ENCODE measurements around the gene AGAP5. TPM values are rescaled to one million over a fixed set of nuclear protein-coding genes. Genes with fewer than 3 reads are reported as not detected.
A peak's percentile ranks its signal among the peaks of the same experiment; 100 is the strongest.

AGAP5 gene
- total and polyA plus RNA-seq, 9 of the 15 experiments (the other 6 are each of a cell fraction or from before 2014, with no cell fraction given) = 0.32 to 7.5 (median 5.3) TPM

GRCh38 chr10:73634421-73634820 lies 63.5 kb downstream of the AGAP5 start:
- no TSS peak for BruUV-seq (replicated peaks)
- CTCF ChIA-PET (ENCODE audit: low intra/inter-chr PET ratio) = no interaction called here
- TF ChIP-seq TSHZ1 (CRISPR knock-in tag; IDR thresholded peaks at IDR 0.05) (no peak), ZNF584 (CRISPR knock-in tag; IDR thresholded peaks at IDR 0.05; ENCODE audit: low read depth) (no peak), GTF2A2 (tag; IDR thresholded peaks at IDR 0.05) (no peak), CBFB (CRISPR knock-in tag; IDR thresholded peaks at IDR 0.05) (no peak), NONO (IDR thresholded peaks at IDR 0.05; ENCODE audit: low read depth in 2 of 2, low read length in 1 of 2) (no peak), ZZZ3 (IDR thresholded peaks at IDR 0.05) (no peak), SAP30 (IDR thresholded peaks at IDR 0.05; ENCODE audit: borderline replicate concordance, insufficient read depth, low read depth, low read length, poor library complexity, severe bottlenecking) (no peak), STAT5A (IDR thresholded peaks at IDR 0.05; ENCODE audit: borderline replicate concordance, low read length) (no peak), FOS (IDR thresholded peaks at IDR 0.05; ENCODE audit: extremely low read depth, insufficient read length) (no peak), TEAD4 (IDR thresholded peaks at IDR 0.05; ENCODE audit: low read length) (no peak), TEAD4 (CRISPR knock-in tag; IDR thresholded peaks at IDR 0.05; ENCODE audit: borderline replicate concordance) (no peak), ETS2 (tag; IDR thresholded peaks at IDR 0.05; ENCODE audit: borderline replicate concordance, poor library complexity, severe bottlenecking) (no peak), ZNF785 (CRISPR knock-in tag; IDR thresholded peaks at IDR 0.05) (no peak), SREBF1 (IDR thresholded peaks at IDR 0.05; ENCODE audit: borderline replicate concordance, low read depth, low read length) (no peak), SAFB (IDR thresholded peaks at IDR 0.05; ENCODE audit: borderline replicate concordance, low read depth, low read length) (no peak), RBM34 (IDR thresholded peaks at IDR 0.05; ENCODE audit: borderline replicate concordance, insufficient read depth, low read length) (no peak), OTX1 (CRISPR knock-in tag; IDR thresholded peaks at IDR 0.05) (no peak), KLF1 (tag; IDR thresholded peaks at IDR 0.05) (no peak)
- Histone ChIP-seq H3K79me2 (ENCODE audit: control insufficient read depth, insufficient read depth, low read length) (no peaks in the 10 kb centered on the region), H3K27me3 (ENCODE audit: control insufficient read depth in 2 of 2, insufficient read depth in 2 of 2, low read length in 2 of 2) (peaks cover 3 to 11% of the 10 kb centered on the region in 2 experiments; a peak in 3 of 5 replicates), H3K9me1 (ENCODE audit: control insufficient read depth, insufficient read depth, low read length) (no peaks in the 10 kb centered on the region), H3K4me3 (no peak overlapping the region), H4K20me1 (replicated peaks; ENCODE audit: control insufficient read depth, insufficient read depth, low read length) (no peaks in the 10 kb centered on the region), H2AFZ (ENCODE audit: low read depth, low read length) (no peak overlapping the region), H3K9ac (ENCODE audit: insufficient read depth in 1 of 2, low read depth in 2 of 2, low read length in 2 of 2) (peak overlapping the region in 1 of 2 experiments; percentile 76; a peak in 1 of 4 replicates), H3K4me2 (ENCODE audit: insufficient read depth, low read length) (no peak overlapping the region), H3K36me3 (ENCODE audit: control insufficient read depth, insufficient read depth, low read length) (no peaks in the 10 kb centered on the region), H3K27ac (ENCODE audit: extremely low read depth, low read depth, low read length) (no peak overlapping the region), H3K9me3 (replicated peaks; ENCODE audit: control insufficient read depth, insufficient read depth, low read depth, low read length) (no peaks in the 10 kb centered on the region), H3K4me1 (replicated peaks in 1 of 2; ENCODE audit: control insufficient read depth in 2 of 2, insufficient read depth in 2 of 2, low read length in 2 of 2) (peaks cover 0 to 4% of the 10 kb centered on the region in 2 experiments; a peak in 3 of 5 replicates)
- FAIRE-seq (no peak), DNase-seq (ENCODE audit: extremely low read depth in 1 of 4, low spot score in 3 of 4) (peak in 2 of 4 experiments; percentile 4 to 12), ATAC-seq (no peak)
- intact Hi-C loops (cut with micrococcal nuclease) (no loop called here), in situ Hi-C loops (cut with MboI) (no loop called here)
- POLR2A ChIA-PET = no interaction called here
- 30% methylated on average over 5 of the region's 5 CpGs for WGBS (ENCODE audit: insufficient coverage, low coverage, missing lambda C conversion rate)
